H1 (cell line): ENCODE data around the gene MBNL1. TPM values are rescaled to one million over a fixed set of nuclear protein-coding genes. Genes with fewer than 3 reads are reported as not detected.

Experiments
- CTCF ChIA-PET: fragments of 300-600 bp; sonication (Branson Sonifier 250); formaldehyde crosslinking; loops from one replicate; lab custom pipeline; 2021; ENCODE audit not compliant: partially characterized antibody; lab: Charles Lee
- POLR2A ChIA-PET: fragments of 300-600 bp; sonication (Branson Sonifier 250); formaldehyde crosslinking; loops from one replicate; lab custom pipeline; 2021; ENCODE audit warnings: inconsistent platforms; ENCODE audit not compliant: partially characterized antibody; lab: Charles Lee
- DNase-seq, 2 experiments: peaks; one replicate each; pipeline versions ENCODE4 v3.0.0 to v3.0.0-alpha.2; 2010 to 2022; ENCODE audit warnings: low spot score in 2 of 2, low read depth in 1 of 2, mixed read lengths in 1 of 2
- FAIRE-seq: peaks from 2 replicates; lab custom pipeline; 2011; peaks lifted over from hg19 to GRCh38; lab: Jason Lieb, UNC
- H2AFZ ChIP-seq: 2 replicates; pipeline ENCODE4 v1.8.1; 2012; ENCODE audit warnings: low read length, inconsistent platforms
- H2AK5ac ChIP-seq: 2 replicates; pipeline ENCODE4 v1.6.1; 2013; ENCODE audit warnings: low read depth, low read length
- H2BK120ac ChIP-seq: replicated peaks from 2 replicates; pipeline ENCODE3; 2013; ENCODE audit warnings: low read depth, low read length, inconsistent platforms
- H2BK12ac ChIP-seq: 2 replicates; pipeline ENCODE4 v1.6.1; 2013; ENCODE audit warnings: low read depth, low read length
- H2BK15ac ChIP-seq: 2 replicates; pipeline ENCODE4 v1.6.1; 2013; ENCODE audit warnings: low read length
- H2BK20ac ChIP-seq: 2 replicates; pipeline ENCODE4 v1.6.1; 2013; ENCODE audit warnings: low read length
- H2BK5ac ChIP-seq: 2 replicates; pipeline ENCODE4 v1.6.1; 2013; ENCODE audit warnings: low read depth, low read length
- H3K14ac ChIP-seq: 2 replicates; pipeline ENCODE4 v1.6.1; 2013; ENCODE audit warnings: inconsistent platforms; ENCODE audit not compliant: insufficient read length
- H3K18ac ChIP-seq: 2 replicates; pipeline ENCODE4 v1.6.1; 2013; ENCODE audit warnings: low read length; ENCODE audit errors: extremely low read depth
- H3K23ac ChIP-seq: 2 replicates; pipeline ENCODE4 v1.6.1; 2013; ENCODE audit warnings: inconsistent platforms; ENCODE audit not compliant: insufficient read length
- H3K23me2 ChIP-seq: 2 replicates; pipeline ENCODE4 v1.6.1; 2013; ENCODE audit warnings: low read depth, low read length
- H3K27ac ChIP-seq: 2 replicates; pipeline ENCODE4 v1.6.1; 2011; ENCODE audit warnings: low read depth, low read length, inconsistent platforms
- H3K27me3 ChIP-seq, 4 experiments: replicated peaks in 1 of 4; 1 replicate in 1 of 4; 2 replicates in 3 of 4; pipeline versions ENCODE4 v1.6.1 to v1.8.1; 2011 to 2013; ENCODE audit warnings: low read length in 3 of 4, mild to moderate bottlenecking in 3 of 4, inconsistent platforms in 2 of 4, mixed read lengths in 2 of 4, moderate library complexity in 1 of 4; ENCODE audit not compliant: control insufficient read depth in 3 of 4, insufficient read depth in 3 of 4; ENCODE audit errors: extremely low read depth in 1 of 4
- H3K36me3 ChIP-seq, 4 experiments: 2 replicates each; pipeline versions ENCODE4 v1.6.1 to v1.8.1; 2011 to 2013; ENCODE audit warnings: mild to moderate bottlenecking in 4 of 4, low read length in 3 of 4, moderate library complexity in 2 of 4, control low read depth in 1 of 4, inconsistent platforms in 1 of 4; ENCODE audit not compliant: insufficient read depth in 4 of 4, control insufficient read depth in 2 of 4
- H3K4ac ChIP-seq: replicated peaks from 2 replicates; pipeline ENCODE3; 2013; ENCODE audit warnings: low read length, low read depth, mixed read lengths, inconsistent platforms; ENCODE audit not compliant: insufficient read length
- H3K4me1 ChIP-seq, 4 experiments: replicated peaks in 1 of 4; 1 replicate in 1 of 4; 2 replicates in 3 of 4; pipeline versions ENCODE4 v1.6.1 to v1.8.1; 2011 to 2013; ENCODE audit warnings: low read length in 3 of 4, inconsistent platforms in 2 of 4, mixed read lengths in 1 of 4; ENCODE audit not compliant: insufficient read depth in 4 of 4, control insufficient read depth in 3 of 4
- H3K4me2 ChIP-seq, 2 experiments: 2 replicates each; pipeline versions ENCODE4 v1.6.1 to v1.8.1; 2011 to 2013; ENCODE audit warnings: low read depth in 2 of 2, low read length in 2 of 2, control low read depth in 1 of 2, inconsistent platforms in 1 of 2, mild to moderate bottlenecking in 1 of 2; ENCODE audit not compliant: insufficient read depth in 1 of 2
- H3K4me3 ChIP-seq, 4 experiments: fragments of 200-600, 300-600 bp in 1 of 4; sonication (generic), shearing (Covaris generic), sonication (Bioruptor Twin) in 1 of 4; 2 replicates each; pipeline versions ENCODE4 v1.5.1 to v1.8.1; 2011 to 2016; ENCODE audit warnings: low read length in 4 of 4, low read depth in 3 of 4, control low read depth in 2 of 4, inconsistent platforms in 2 of 4, mild to moderate bottlenecking in 2 of 4, mixed read lengths in 1 of 4, moderate library complexity in 1 of 4; ENCODE audit not compliant: insufficient read depth in 2 of 4; ENCODE audit errors: extremely low read depth in 1 of 4
- H3K56ac ChIP-seq: replicated peaks from 2 replicates; pipeline ENCODE3; 2013; ENCODE audit warnings: low read depth, mild to moderate bottlenecking, mixed read lengths, low read length, inconsistent platforms; ENCODE audit not compliant: insufficient read length
- H3K79me1 ChIP-seq: 2 replicates; pipeline ENCODE4 v1.6.1; 2013; ENCODE audit warnings: low read depth, low read length, control low read depth
- H3K79me2 ChIP-seq, 2 experiments: 2 replicates each; pipeline versions ENCODE4 v1.6.1 to v1.8.1; 2012 to 2013; ENCODE audit warnings: low read length in 2 of 2, mild to moderate bottlenecking in 2 of 2, inconsistent platforms in 1 of 2; ENCODE audit not compliant: insufficient read depth in 2 of 2, control insufficient read depth in 1 of 2
- H3K9ac ChIP-seq, 4 experiments: replicated peaks in 1 of 4; 1 replicate in 1 of 4; 2 replicates in 3 of 4; pipeline versions ENCODE4 v1.6.1 to v1.8.1; 2011 to 2013; ENCODE audit warnings: low read depth in 3 of 4, low read length in 3 of 4, control low read depth in 2 of 4, mild to moderate bottlenecking in 2 of 4, moderate library complexity in 2 of 4, inconsistent platforms in 1 of 4; ENCODE audit errors: extremely low read depth in 1 of 4
- H3K9me3 ChIP-seq, 2 experiments: 2 replicates each; pipeline versions ENCODE4 v1.6.1 to v1.8.1; 2012 to 2013; ENCODE audit warnings: mild to moderate bottlenecking in 2 of 2, moderate library complexity in 2 of 2, control low read depth in 1 of 2, inconsistent platforms in 1 of 2, low read depth in 1 of 2, low read length in 1 of 2, mixed read lengths in 1 of 2; ENCODE audit not compliant: insufficient read depth in 2 of 2
- H4K20me1 ChIP-seq, 2 experiments: replicated peaks in 1 of 2; 2 replicates each; pipeline versions ENCODE3 to v1.8.1; 2011 to 2013; ENCODE audit warnings: inconsistent platforms in 2 of 2, low read length in 2 of 2, mild to moderate bottlenecking in 1 of 2; ENCODE audit not compliant: insufficient read depth in 2 of 2, control insufficient read depth in 1 of 2
- H4K5ac ChIP-seq: 2 replicates; pipeline ENCODE4 v1.6.1; 2013; ENCODE audit warnings: low read length, low read depth, mixed read lengths, inconsistent platforms; ENCODE audit not compliant: insufficient read length
- H4K8ac ChIP-seq: 2 replicates; pipeline ENCODE4 v1.8.0; 2013; ENCODE audit warnings: mild to moderate bottlenecking, moderate library complexity, low read length, inconsistent platforms; ENCODE audit not compliant: insufficient read depth; ENCODE audit errors: extremely low read depth
- H4K91ac ChIP-seq: replicated peaks from 2 replicates; pipeline ENCODE3; 2013; ENCODE audit warnings: low read length, mixed read lengths, inconsistent platforms; ENCODE audit not compliant: insufficient read length
- CREB1 ChIP-seq: IDR thresholded peaks from 2 replicates; pipeline ENCODE4 v1.6.1; 2012; ENCODE audit warnings: inconsistent platforms
- EZH2 ChIP-seq: fragments of 200-600 bp; sonication (generic); IDR thresholded peaks from 2 replicates; pipeline ENCODE4 v1.7.1; 2012; ENCODE audit warnings: low read depth, mild to moderate bottlenecking, moderate library complexity, low read length, inconsistent platforms; ENCODE audit not compliant: severe bottlenecking
- PHF8 ChIP-seq: fragments of 200-600 bp; sonication (generic); conservative IDR thresholded peaks from 2 replicates; pipeline ENCODE4 v1.7.1; 2012; ENCODE audit warnings: low read depth, mild to moderate bottlenecking, inconsistent platforms, low read length, moderate library complexity
- POLR2AphosphoS5 ChIP-seq: IDR thresholded peaks from 2 replicates; pipeline ENCODE4 v1.6.1; 2011; ENCODE audit warnings: low read depth, low read length
- RXRA ChIP-seq: IDR thresholded peaks from 2 replicates; pipeline ENCODE4 v1.6.1; 2011; ENCODE audit warnings: low read depth, mild to moderate bottlenecking, low read length, moderate library complexity; ENCODE audit not compliant: insufficient read depth
- WGBS, 2 experiments: shearing (Covaris generic) in 1 of 2; methylation state at CpG; one replicate each; pipeline versions ENCODE4 v1.1.6 to v1.1.7; 2013 to 2015; ENCODE audit warnings: low lambda C conversion rate in 2 of 2, mixed read lengths in 2 of 2, inconsistent platforms in 1 of 2, low coverage in 1 of 2, missing lambda C conversion rate in 1 of 2; ENCODE audit not compliant: insufficient replicate concordance in 2 of 2, insufficient coverage in 1 of 2, insufficient read length in 1 of 2; ENCODE audit errors: extremely low coverage in 1 of 2, missing lambda C conversion rate in 1 of 2; 5-methylcytosine and 5-hydroxymethylcytosine counted together
- polyA plus RNA-seq, 7 experiments: library from polyadenylated mRNA; depleted of rRNA in 3 of 7; stranded (reverse) in 5 of 7; unstranded in 2 of 7; fragments of >200 nt in 5 of 7; fragments of 200-250 nt in 2 of 7; gene quantifications; 1 replicate in 5 of 7; 2 replicates in 1 of 7; 4 replicates in 1 of 7; pipeline versions ENCODE4 v1.2.1 to v1.2.3, GENCODE V29; 2011 to 2013; ENCODE audit warnings: missing spikeins in 2 of 7, mixed read lengths in 2 of 7
- total RNA-seq: library from RNA; stranded (reverse); fragmentation: NEBNext Ultra II Directional; extraction: Animal tissue kit (Norgen Biotek cat#: 25700); gene quantifications from 2 replicates; pipeline ENCODE4 v1.2.1, GENCODE V29; 2021
- TF ChIP-seq, protein P1 (sequence below): IDR thresholded peaks from 2 replicates; pipeline ENCODE4 v1.6.1; 2011; ENCODE audit warnings: low read length, improper control_type of control experiment
- TF ChIP-seq, protein P2 (sequence below), 3 experiments: IDR thresholded peaks; 1 replicate in 2 of 3; 2 replicates in 1 of 3; pipeline versions ENCODE4 v1.5.1 to v1.6.1; 2011; ENCODE audit warnings: low read length in 3 of 3, mild to moderate bottlenecking in 3 of 3, inconsistent platforms in 2 of 3, low read depth in 1 of 3, moderate library complexity in 1 of 3; ENCODE audit not compliant: insufficient read depth in 1 of 3; ENCODE audit errors: control extremely low read depth in 1 of 3
- TF ChIP-seq, protein P3 (sequence below): IDR thresholded peaks from 2 replicates; pipeline ENCODE4 v1.6.1; 2012; ENCODE audit warnings: inconsistent platforms

The MBNL1 gene
- total and polyA plus RNA-seq, 2 of the 8 experiments (the other 6 are each of a cell fraction or from before 2014, with no cell fraction given): 5.0 to 16.4 TPM

DNA sequence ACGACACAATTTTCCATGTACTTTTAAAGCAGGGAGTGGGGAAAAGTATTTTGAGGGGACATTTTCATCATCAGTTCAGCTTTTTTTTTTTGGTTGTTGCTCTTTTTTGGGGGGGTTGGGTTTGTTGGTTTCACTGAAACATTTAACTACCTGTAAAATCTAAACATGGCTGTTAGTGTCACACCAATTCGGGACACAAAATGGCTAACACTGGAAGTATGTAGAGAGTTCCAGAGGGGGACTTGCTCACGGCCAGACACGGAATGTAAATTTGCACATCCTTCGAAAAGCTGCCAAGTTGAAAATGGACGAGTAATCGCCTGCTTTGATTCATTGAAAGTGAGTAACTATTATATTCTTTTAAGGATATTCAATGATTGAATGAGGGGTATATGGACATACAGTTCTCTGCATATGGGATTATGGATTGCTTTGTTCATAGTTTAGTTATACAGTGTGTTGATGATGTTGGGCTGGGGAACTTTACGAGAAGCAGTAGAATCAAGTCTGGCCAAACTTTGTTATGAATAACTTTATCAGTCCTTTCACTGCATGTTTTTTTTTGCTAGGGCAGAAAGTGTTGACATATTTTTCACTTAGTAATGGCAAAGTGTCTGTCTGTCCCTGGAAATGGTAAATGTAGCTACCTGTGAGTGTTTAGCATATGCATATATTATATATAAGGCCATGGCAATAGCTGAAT lies 31.5 kb downstream of the MBNL1 start:
- H3K4ac ChIP-seq: no peak overlapping the region
- H4K91ac ChIP-seq: no peak overlapping the region
- no peaks in the 10 kb centered on the region for H3K23me2 ChIP-seq
- no peak for FAIRE-seq
- H4K8ac ChIP-seq: no peak overlapping the region
- H3K14ac ChIP-seq: no peak overlapping the region
- no peak overlapping the region for H3K23ac ChIP-seq
- H3K4me2 ChIP-seq: no peak overlapping the region
- H2AFZ ChIP-seq: no peak overlapping the region
- no peak overlapping the region for H3K56ac ChIP-seq
- H3K27ac ChIP-seq: no peak overlapping the region
- WGBS, 2 experiments: 87% methylated on average over 8 of the region's 8 CpGs; no CpG with 5 or more reads in 1 of the 2 experiments
- H3K9me3 ChIP-seq: no peaks in the 10 kb centered on the region
- H2BK120ac ChIP-seq: no peak overlapping the region
- H2BK5ac ChIP-seq: no peak overlapping the region
- H3K27me3 ChIP-seq: no peaks in the 10 kb centered on the region
- no peak overlapping the region for H2AK5ac ChIP-seq
- H3K79me1 ChIP-seq: peaks cover 3% of the 10 kb centered on the region; the same call in 1 of the 2 replicates
- no peak overlapping the region for H3K9ac ChIP-seq
- H3K18ac ChIP-seq: no peak overlapping the region
- H4K5ac ChIP-seq: no peak overlapping the region
- no peak overlapping the region for H3K4me3 ChIP-seq
- H3K79me2 ChIP-seq: peaks cover 0 to 32% of the 10 kb centered on the region in 2 experiments; a peak in 2 of 4 replicates
- H2BK15ac ChIP-seq: no peak overlapping the region
- H3K4me1 ChIP-seq: peaks cover 3 to 17% (median 10%) of the 10 kb centered on the region in 4 experiments
- ChIA-PET CTCF (interaction anchor here (0.7 kb wide), 1 partner anchor 94 kb away, joined by 3 read pairs; no protein-coding TSS in a partner anchor), POLR2A (interaction anchor here (0.6 kb wide), 1 partner anchor 902 kb away, joined by 3 read pairs; no protein-coding TSS in a partner anchor)
- H4K20me1 ChIP-seq: no peaks in the 10 kb centered on the region
- H2BK12ac ChIP-seq: no peak overlapping the region
- DNase-seq: no peak
- no peaks in the 10 kb centered on the region; a peak in 1 of 8 replicates for H3K36me3 ChIP-seq
- no peak overlapping the region for H2BK20ac ChIP-seq
- TF ChIP-seq EZH2 (no peak), POLR2AphosphoS5 (no peak), CREB1 (no peak), PHF8 (no peak), RXRA (no peak)
- TF ChIP-seq, protein P1, sequence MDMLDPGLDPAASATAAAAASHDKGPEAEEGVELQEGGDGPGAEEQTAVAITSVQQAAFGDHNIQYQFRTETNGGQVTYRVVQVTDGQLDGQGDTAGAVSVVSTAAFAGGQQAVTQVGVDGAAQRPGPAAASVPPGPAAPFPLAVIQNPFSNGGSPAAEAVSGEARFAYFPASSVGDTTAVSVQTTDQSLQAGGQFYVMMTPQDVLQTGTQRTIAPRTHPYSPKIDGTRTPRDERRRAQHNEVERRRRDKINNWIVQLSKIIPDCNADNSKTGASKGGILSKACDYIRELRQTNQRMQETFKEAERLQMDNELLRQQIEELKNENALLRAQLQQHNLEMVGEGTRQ: no peak
- TF ChIP-seq, protein P2, sequence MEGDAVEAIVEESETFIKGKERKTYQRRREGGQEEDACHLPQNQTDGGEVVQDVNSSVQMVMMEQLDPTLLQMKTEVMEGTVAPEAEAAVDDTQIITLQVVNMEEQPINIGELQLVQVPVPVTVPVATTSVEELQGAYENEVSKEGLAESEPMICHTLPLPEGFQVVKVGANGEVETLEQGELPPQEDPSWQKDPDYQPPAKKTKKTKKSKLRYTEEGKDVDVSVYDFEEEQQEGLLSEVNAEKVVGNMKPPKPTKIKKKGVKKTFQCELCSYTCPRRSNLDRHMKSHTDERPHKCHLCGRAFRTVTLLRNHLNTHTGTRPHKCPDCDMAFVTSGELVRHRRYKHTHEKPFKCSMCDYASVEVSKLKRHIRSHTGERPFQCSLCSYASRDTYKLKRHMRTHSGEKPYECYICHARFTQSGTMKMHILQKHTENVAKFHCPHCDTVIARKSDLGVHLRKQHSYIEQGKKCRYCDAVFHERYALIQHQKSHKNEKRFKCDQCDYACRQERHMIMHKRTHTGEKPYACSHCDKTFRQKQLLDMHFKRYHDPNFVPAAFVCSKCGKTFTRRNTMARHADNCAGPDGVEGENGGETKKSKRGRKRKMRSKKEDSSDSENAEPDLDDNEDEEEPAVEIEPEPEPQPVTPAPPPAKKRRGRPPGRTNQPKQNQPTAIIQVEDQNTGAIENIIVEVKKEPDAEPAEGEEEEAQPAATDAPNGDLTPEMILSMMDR (IDR thresholded peaks at IDR 0.05; ENCODE audit: control extremely low read depth in 1 of 3, insufficient read depth in 1 of 3, low read depth in 1 of 3, low read length in 3 of 3): no peak
- TF ChIP-seq, protein P3, sequence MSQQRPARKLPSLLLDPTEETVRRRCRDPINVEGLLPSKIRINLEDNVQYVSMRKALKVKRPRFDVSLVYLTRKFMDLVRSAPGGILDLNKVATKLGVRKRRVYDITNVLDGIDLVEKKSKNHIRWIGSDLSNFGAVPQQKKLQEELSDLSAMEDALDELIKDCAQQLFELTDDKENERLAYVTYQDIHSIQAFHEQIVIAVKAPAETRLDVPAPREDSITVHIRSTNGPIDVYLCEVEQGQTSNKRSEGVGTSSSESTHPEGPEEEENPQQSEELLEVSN: no peak
